ENCODE results near the gene ERCC6L2. TPM values are rescaled to one million over a fixed set of nuclear protein-coding genes. Genes with fewer than 3 reads are reported as not detected.

The ERCC6L2 gene
- total RNA-seq, 1 experiment from 2014 or later: 30.0 TPM

DNA sequence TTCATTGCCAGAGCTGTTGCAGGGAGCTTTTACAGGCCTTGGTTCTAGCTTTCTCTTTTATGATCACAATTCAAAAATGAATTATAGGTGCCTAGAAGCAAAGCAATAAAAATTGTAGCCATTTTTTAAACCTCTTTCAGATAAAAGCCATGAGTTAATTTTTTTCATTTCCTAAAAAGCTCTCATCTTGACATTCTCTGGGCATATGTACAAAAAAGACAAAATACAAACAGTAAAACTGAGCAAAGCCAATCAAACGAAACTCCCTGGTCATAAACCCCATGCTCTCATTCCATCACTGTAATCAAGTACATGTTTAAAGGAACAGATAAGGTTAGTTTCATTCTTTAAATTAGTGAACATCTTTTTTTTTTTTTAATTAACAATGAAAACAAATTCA lies 101.9 kb downstream of the ERCC6L2 start:
- DNase-seq (ENCODE audit: low spot score): no peak

DNA sequence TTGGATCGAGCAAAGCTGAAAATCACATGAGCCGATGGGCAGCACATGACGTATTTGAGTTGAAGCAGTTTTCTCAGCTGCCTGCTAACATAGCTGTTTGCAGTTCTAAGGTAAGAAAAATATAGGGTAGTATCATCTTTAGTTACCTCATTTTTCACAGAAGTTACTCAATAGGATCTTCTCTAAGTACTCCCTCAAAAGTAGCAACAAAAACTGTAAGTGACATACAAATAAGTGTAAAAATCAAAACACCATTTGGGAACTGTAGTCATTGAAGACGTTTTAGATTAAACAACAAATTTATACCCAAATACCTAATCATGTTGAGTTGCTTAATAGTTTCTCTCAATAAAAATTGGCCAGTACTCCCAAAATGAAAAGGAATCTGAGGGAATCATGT lies 102.6 kb downstream of the ERCC6L2 start:
- DNase-seq (ENCODE audit: low spot score): no peak

DNA sequence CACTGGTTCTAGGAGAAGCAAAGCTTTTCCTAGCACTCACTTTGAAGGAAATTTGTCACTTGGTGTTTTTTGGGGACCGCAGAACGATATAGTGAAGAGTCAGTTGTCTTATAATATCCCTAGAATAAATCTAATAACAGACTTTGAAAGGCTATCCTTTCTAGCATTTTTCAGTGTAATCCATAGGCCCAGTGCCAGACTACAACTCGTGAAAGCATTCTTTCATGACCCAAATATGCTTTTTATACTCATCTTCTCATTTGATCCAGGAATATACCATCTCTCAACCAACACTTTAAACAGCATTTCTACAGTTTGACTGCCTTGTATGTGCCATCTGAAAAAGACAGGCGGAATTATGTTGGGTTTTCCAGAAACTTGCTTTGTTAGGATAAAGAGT lies 104.0 kb downstream of the ERCC6L2 start:
- DNase-seq (ENCODE audit: low spot score): no peak

DNA sequence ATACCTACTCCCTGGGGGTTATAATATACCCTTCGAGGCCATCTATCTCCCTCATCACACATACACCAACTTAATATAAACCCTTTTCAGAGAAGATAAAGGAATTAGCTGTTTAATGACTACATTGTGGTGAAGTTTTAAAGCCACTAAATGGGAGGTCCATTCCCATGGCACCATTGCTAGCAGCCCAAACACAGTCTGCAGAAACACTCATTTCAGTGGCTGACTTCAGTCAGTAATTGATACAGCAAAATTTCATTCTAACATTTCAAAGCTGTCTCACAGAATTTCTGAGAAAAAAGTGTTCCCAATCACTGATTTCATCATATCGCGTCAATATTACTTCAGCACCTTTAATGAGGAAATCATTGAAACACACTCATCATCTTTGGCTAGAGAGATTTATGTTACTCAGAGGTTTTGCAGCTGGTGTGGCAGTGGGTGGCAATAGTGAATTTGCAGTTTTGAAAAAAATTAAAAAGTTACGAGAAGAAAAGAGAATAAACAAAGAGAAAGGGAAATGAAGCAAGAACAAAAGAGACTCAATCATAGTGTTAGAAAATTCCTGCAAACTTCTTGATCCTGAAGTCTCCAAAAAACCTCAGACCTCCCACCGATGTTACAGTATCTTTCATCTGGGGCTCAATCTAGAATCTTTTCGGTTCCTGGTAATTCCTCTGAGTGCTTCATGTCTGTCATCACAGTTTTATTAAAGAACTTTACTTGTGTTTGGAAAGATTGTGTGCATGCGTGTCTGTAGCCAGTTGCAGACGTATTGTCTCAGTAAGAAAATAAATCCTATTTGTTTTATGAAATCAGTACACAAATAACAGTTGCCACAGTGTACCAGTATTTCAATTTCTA lies 105.0 kb downstream of the ERCC6L2 start:
- no peak for DNase-seq (ENCODE audit: low spot score)

DNA sequence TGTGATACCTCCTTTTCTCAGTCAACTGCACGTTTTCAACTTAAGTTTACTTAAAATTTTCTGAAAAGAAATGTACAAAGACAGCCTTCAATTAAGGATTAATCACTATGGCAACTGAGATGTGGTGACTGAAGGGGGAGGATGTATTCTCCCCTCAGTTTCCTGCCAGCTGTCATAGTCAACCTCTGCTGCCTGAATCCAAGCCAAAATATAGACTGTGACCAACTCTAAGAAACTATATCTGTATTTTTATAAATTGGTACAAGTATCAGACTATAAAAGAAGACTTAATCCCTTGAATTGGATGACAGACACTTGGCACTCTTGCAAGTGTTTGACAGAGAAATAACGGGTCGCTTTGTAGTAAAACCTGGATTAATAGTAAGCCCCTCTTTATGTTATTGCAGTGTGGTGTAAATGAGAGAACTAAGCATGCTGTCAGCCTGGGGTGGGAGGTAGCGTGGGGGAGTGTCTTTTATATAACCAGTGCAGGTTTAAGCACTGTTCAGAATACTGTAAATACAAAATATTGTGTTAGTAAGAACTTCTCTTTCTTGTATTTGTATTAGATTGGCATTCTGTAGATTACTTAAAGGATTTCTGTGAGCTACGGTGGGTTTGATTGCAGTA lies 106.4 kb downstream of the ERCC6L2 start:
- DNase-seq (ENCODE audit: low spot score): no peak

DNA sequence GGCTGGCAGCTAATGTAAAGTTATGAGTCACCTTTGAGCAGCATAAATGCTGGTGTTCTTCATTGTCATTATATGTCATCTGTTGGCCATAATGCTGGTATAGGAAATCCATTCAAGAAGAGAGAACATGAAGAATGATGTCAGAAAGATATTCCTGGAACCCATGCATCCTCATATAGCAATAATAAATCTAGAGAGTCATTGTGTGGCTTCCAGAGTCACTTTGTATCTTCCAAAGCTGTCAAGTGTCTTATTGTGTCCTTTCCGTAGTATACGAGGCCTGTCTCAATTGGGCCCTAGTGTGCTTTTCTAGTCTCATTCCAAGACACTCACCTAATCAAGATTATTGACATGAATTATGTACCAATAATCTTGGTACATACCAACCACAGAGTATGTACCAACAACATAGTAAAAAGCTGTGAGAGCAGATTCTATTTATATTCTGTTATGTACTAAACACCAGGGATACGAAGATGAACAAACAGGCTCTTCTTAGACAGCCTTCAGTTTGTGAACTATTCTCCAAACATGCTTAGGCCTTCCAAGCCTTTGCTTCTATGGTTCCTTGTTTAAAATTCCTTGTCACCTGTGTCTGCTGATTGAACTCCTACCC lies 110.1 kb downstream of the ERCC6L2 start:
- no peak for DNase-seq (ENCODE audit: low spot score)

DNA sequence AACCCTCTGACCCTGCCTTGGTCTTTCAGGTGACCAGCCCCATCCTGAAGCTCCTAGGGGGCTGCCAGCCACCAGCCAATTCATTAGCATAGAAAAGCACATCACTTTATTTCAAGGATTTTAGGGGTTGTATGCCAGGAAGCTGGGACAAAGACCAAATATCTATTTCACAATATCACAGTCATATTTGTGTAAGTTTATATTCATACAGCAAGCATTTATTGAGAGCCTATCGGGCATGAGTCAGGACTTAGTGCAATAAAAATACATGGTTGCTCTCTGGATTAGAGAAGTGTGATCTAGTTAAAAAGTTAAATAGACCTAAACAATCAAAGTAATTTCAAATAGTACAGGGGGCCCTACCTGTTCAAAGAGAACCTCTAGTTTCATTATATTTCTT lies 113.8 kb downstream of the ERCC6L2 start:
- DNase-seq (ENCODE audit: low spot score): no peak

DNA sequence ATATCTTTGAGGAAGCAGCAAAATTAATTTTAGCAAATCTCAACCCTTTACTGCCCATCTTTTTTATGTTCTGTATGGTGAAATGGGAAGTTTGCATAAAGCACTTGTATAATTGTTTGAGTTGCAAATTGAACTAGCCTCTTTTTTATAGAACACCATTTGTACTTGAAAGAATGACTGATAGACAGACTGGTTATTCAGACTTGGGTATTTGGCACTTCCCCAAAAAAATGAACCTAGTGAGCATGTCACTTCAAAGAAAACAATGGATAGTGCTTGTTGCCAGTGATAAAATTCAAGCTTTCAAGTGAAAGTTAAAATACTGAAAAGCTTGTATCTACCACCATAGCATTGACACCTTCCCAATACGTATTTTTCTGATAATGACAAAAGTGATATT lies 115.8 kb downstream of the ERCC6L2 start:
- no peak for DNase-seq (ENCODE audit: low spot score)

DNA sequence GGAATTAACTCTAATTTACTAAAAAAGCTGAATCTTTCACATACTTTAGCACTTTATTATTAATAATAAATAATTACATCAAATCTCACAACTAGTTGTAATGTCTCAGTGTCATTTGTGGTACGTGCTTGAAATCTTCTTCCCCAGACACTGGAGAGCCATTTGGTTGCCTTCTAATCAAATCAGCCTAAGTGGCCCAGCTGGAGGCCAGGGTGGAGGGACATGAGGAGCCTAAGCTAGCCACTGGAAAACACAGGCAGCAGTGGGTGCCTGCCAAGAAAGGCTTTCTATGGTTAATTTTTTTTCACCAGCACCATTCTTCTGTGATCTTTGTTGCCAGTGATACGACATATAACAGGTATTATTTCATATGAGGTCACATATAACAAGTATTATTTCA lies 117.0 kb downstream of the ERCC6L2 start:
- no peak for DNase-seq (ENCODE audit: low spot score)

DNA sequence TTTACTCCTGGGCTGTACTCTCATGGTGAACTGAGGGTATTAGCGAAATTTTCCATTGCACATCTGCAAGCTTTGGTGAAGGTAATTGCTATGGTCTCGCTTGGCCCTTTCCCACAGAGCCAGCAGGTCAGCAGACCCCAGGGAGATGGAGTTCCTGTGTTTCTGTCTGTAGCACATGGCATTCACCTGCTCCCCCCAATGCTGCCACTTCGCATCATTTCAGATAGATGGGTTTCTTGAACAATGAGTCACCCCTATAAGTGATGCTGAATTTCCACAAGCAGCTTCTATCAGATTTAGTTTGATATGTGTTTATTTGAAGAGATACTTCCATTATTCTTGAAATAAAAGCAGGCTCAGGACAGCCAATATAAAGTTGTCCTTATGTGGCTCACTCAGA lies 117.8 kb downstream of the ERCC6L2 start:
- no peak for DNase-seq (ENCODE audit: low spot score)

DNA sequence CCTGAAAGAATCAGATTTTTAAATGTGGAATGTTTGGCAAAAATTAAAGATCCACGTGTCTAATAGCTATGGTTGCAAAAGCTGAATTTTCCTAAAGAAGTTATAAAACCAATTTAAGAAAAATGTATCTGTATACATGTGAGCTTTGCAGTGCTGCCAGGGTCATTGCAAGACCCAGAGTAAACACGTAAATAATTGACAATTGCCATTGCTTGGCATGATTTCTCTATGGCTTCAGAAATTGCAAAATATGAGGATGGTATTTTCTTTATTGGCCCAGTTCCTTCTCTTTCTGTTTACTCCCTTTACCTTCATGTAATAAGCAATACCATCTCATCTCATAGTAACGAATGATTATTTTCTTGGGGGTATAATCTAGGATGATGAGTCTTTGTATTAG lies 123.9 kb downstream of the ERCC6L2 start:
- DNase-seq (ENCODE audit: low spot score): no peak

DNA sequence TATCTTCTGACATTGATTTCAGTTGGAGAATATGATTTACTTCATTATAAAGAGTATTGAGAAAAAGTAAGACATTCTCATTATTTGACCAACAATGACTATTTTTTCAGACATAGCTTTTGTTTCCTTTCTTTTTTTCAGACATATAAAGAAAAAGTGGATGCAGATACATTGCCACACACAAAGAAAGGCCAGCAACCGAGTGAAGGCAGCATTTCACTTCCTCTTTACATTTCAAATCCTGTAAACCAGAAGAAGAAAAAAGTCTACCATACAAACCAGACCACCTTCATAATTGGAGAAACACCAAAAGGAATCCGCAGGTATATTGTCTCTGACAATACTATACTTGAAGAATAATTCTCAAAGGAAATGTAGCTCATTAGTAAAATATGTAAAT lies 128.9 kb downstream of the ERCC6L2 start:
- DNase-seq (ENCODE audit: low spot score): no peak

DNA sequence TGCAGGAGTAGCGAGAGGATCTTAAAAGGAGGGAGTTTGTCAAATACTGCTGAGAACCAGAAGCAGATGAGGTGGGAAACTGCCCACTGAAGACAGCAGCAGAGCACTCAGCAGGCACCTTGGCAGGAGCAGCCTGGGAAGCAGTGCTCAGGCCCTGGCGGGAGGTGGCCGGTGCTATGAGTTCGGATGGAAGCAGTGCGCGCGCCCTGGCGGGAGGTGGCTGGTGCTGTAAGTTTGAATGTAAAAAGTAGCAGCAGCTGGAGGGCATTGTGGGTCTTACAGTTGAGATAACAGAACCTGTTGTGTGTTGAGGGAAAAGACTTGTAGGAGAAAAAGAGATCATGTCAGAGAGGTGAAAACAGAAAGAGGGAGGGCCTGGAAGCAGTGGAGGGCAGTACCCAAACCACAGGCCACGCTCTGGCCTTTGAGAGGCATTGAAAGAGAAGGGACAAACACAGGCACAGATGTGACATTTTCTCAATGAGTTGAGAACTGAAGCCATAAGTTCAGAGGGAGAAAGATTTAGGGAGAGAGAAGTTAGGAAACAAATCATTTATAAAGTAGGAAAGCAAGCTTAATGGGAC lies 130.9 kb downstream of the ERCC6L2 start:
- no peak for DNase-seq (ENCODE audit: low spot score)

DNA sequence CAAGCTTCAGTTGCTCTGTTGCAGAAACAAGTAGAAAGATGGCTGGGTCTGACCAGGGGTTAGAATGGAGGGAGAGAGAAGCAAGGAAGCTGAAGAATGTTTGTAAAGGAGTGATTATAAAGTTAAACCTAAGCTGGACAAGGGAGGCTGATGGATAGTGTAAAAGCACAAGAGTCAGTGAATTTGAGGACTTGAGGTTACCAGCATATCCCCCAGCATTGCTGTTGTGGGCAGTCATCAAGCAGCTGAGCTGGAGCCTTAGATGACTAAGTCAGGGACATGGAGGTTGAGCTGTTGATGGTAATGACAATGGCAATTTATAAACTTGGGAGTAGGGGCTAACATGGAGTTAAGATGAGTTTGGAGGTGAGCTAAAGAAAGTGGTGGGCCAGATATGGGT lies 131.5 kb downstream of the ERCC6L2 start:
- no peak for DNase-seq (ENCODE audit: low spot score)

DNA sequence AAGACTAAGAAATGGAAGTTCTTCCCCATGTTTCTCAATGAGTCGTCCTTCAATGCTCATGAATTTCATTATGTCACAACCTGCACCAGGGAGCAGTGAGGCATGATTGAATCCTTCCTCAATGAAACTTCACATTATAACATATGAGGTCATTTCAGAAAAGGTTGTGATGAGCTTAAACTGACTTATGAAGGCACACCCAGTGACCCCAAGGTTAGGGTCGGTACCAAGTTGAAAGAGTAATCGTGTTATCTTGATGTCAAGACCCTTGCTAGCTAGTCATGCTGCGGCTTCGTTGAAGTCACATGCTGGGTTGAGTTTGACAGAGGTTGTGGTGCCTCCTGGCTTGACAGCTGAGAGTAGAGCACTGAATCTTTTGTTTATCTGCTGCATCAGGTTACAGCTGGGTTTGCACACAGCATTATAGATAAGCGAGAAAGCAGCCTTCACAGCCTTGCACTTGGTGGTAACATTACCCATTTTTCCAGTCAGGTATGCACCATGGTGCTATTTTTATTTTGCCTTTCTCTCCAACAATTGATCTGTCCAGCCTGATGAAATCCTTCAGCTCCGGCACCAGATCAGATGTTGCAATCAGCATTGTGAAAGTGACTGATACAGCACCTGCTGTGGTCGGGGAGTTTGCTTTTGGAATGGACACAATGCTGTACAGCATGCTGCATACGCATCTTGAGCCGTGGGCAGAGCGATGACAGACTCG lies 133.2 kb downstream of the ERCC6L2 start:
- DNase-seq (ENCODE audit: low spot score): no peak

DNA sequence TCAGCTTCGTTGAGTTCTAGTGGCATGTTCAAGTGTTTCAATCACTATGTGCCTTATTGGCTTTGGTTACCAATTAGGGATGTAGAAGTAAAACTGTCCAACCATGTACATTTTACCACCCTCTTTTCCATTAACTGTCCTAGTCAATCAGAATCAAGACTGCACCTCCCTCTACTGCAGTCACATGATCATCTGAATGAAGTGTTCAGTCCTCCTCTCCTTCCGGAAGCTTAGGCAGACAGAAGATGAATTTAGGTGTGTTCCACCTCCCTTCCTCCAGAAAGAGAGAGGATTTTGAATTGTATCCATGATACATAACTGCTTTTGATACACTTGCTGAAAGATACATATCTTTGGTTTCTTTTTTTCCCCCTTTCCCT lies 133.7 kb downstream of the ERCC6L2 start:
- no peak for DNase-seq (ENCODE audit: low spot score)

DNA sequence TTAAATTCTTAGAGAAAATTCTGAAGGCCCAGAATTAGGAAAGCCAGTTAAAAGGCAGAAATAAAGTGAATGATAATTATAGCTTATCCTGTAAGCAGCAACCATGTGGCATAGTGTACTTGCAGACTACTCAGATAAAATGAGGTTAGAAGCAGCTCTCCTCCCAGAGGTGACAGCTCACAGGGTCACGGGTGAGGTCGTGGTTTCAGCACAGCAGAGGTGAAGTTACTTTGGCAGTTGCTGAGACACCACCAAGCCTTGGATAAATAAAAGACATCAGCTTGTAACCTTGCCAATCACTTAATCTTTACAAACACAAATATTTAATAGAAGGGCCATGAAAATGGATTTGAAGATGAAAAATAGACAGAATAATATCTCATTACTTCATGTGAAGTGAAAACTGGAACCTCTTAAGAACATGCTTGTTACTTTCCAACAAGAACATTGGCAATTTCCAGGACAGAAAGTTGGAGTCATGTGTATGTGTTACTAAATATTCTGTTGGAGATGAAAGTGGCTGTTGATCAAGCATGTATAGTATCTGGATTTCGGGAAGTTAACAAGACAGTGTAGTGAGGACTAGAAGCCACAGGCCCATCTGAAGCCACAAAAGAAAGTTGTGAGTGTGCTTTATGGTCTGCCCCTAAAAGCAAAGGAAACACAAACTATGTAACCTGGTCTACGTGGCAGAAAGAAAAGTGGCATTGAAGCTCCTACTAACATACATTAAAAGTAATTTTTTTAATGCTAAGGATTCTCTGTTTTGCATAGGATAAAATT lies 134.4 kb downstream of the ERCC6L2 start:
- no peak for DNase-seq (ENCODE audit: low spot score)

DNA sequence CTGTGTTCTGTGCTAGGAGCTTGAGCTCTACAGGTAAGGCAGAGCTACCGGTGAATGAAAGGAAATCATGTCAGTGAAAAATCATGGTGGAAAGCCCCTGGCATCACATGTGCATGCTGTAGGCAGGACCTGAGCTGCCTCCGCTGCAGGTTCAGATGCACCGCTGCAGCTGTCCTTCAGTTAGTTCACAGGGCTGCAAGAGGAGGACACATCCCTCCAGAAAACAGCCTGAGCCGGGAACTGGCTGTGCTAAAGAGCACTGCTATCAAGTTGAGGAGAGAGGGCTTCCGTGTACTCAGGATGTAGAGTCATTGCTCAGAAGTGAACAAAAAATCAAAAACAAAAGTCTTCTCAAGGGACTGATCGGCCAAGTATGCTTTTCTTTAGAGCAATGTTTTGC lies 138.6 kb downstream of the ERCC6L2 start:
- DNase-seq (ENCODE audit: low spot score): no peak

DNA sequence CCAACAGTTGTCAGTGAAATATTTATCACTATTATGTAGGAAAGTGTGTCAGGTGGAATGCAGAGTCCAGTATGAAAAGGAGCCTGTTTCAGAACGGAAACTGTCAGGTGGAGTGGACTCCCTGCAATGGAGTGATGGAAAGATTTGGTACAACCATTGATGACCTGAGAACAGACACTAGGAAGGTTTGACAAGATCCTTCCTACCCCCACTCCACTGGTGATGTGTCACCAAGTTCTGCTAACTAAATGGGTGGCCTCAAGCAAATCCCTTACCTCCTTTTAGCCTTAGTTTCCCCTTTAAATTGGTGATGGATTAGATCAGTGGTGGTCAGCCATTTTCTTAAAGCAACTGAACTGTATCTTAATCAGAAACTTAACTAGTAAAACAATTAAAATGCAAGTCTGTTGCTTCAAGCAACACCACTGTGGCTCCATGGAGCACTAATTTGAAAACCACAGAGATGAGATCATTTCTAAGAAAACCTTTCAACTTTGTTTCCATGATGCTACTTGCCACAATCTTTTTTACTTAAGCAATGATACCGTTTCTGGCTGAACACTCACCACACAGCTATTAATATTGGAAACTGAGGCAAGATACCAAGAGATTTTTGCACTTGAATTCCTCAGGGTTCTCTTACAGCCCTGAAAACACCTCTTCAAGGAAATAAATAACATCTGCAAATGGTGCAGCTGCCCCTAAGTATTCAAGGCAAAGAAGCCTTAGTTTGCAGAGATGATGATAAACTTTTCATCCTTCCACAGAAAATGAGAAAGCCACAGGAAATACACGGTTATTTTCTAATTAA lies 140.6 kb downstream of the ERCC6L2 start:
- DNase-seq (ENCODE audit: low spot score): no peak
